Measurements from ENCODE around the gene RIT2.

- TF ChIP-seq TAF1 (IDR thresholded peaks at IDR 0.05; ENCODE audit: borderline replicate concordance, low read depth, low read length): no peak
- no peak for TF ChIP-seq POLR2AphosphoS5 (IDR thresholded peaks at IDR 0.05; ENCODE audit: low read depth, low read length)
- no peak for TF ChIP-seq POLR2A (IDR thresholded peaks at IDR 0.05; ENCODE audit: low read depth, low read length)
These were observed 371.9 kb downstream of the RIT2 start for GRCh38 chr18:42743373-42744138.
